ENCODE results near the gene TMEM63A.

DNA sequence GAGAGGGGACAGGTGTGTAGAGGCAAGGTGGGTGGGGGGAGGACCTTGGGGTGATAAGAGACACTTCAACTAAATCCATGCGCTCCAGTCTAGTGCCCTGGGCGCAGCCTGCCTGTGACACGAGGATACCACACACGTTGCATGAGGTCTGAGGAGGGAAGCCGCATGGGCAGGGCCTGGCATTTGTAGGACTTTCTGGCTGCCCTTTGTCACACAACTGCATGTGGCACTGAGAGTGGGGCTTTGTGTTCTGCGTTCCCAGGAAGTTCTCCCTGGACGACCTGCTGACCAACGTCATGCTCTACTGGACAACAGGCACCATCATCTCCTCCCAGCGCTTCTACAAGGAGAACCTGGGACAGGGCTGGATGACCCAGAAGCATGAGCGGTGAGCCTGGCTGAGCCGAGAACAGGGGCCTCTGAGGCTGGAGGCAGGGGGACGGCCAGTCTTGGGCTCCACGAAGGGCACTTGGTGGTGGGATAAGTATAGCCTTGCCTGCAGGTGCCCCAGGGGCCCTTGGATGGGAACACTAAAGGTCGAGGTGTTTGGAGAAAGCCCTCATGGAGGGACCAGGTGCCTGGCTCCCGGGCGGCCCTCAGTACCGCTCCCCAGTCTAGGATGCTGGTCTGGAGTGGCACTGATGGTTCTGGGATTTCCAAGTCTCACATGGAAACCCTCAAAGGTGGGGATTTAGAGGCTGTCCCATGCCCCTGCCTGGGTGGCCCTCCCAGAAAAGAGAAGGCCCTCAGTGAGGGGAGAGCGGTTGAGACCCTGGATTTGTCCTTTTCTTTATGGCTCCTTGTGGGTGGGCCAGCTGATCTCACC is 37.7 kb downstream of the TMEM63A start:
- no peak for TF ChIP-seq EZH2 (IDR thresholded peaks at IDR 0.05; ENCODE audit: borderline replicate concordance, low read depth, low read length, severe bottlenecking)
- TF ChIP-seq, protein P1, sequence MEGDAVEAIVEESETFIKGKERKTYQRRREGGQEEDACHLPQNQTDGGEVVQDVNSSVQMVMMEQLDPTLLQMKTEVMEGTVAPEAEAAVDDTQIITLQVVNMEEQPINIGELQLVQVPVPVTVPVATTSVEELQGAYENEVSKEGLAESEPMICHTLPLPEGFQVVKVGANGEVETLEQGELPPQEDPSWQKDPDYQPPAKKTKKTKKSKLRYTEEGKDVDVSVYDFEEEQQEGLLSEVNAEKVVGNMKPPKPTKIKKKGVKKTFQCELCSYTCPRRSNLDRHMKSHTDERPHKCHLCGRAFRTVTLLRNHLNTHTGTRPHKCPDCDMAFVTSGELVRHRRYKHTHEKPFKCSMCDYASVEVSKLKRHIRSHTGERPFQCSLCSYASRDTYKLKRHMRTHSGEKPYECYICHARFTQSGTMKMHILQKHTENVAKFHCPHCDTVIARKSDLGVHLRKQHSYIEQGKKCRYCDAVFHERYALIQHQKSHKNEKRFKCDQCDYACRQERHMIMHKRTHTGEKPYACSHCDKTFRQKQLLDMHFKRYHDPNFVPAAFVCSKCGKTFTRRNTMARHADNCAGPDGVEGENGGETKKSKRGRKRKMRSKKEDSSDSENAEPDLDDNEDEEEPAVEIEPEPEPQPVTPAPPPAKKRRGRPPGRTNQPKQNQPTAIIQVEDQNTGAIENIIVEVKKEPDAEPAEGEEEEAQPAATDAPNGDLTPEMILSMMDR (IDR thresholded peaks at IDR 0.05; ENCODE audit: borderline replicate concordance, extremely low read depth, low read length, poor library complexity, severe bottlenecking), result no peak

Data from DND-41 (cell line).